CD4-positive, alpha-beta T cell treated with Interleukin-21 for 1 hour (primary cell): Measurements from ENCODE around the gene SMG6.
"Not testable (repeated sequence)": the region's sequence is repeated elsewhere in the genome, so short reads cannot be mapped to it uniquely, and the experiment has no call there.

Source experiments
- DNase-seq: peaks from one replicate; pipeline ENCODE4 v3.0.0-alpha.2; 2020

Gene SMG6

GRCh38 chr17:2303204-2304188, at the start of gene SMG6, which contains the start of gene SRR:
Gene SMG6 (minus strand): TSS chr17:2303785. CDS start chr17:2303720, 65 bp downstream.
Gene SRR (plus strand): TSS chr17:2303950. CDS start chr17:2315561, 11,611 bp downstream.
- peak; percentile 96 for DNase-seq

GRCh38 chr17:2351269-2351668, 47.7 kb upstream of the SMG6 start:
- no peak for DNase-seq

GRCh38 chr17:2347805-2348685, 44.5 kb upstream of the SMG6 start:
- no peak for DNase-seq

GRCh38 chr17:2346475-2346874, 42.9 kb upstream of the SMG6 start:
- no peak for DNase-seq

- DNase-seq: no peak
These were observed 40.9 kb upstream of the SMG6 start for GRCh38 chr17:2344528-2344927.

- peak; percentile 3 for DNase-seq
These were observed 39.8 kb upstream of the SMG6 start for GRCh38 chr17:2343421-2343820.

- no peak for DNase-seq
These were observed 34.7 kb upstream of the SMG6 start for GRCh38 chr17:2338315-2338657.

GRCh38 chr17:2337544-2338314, 34.1 kb upstream of the SMG6 start:
- peak; percentile 64 for DNase-seq

- peak; percentile 80 for DNase-seq
These were observed 33.4 kb upstream of the SMG6 start, which contains the start of gene SGSM2 for GRCh38 chr17:2336852-2337543. Gene SGSM2 (plus strand): TSS chr17:2337501. CDS start chr17:2337689, 188 bp downstream.

GRCh38 chr17:2336215-2336851, 32.7 kb upstream of the SMG6 start, which contains the start of gene TSR1:
Gene TSR1 (minus strand): TSS chr17:2336457. CDS start chr17:2336427, 30 bp downstream.
- DNase-seq: peak; percentile 86

- no peak for DNase-seq
These were observed 32.2 kb upstream of the SMG6 start for GRCh38 chr17:2335726-2336214.

GRCh38 chr17:2331303-2331702, 27.7 kb upstream of the SMG6 start:
- DNase-seq: no peak

GRCh38 chr17:2323629-2324314, 20.2 kb upstream of the SMG6 start:
- DNase-seq: no peak

- DNase-seq: no peak
These were observed 17.8 kb upstream of the SMG6 start for GRCh38 chr17:2321399-2321798.

- no peak for DNase-seq
These were observed 15.5 kb upstream of the SMG6 start for GRCh38 chr17:2319051-2319450.

GRCh38 chr17:2317796-2318195, 14.2 kb upstream of the SMG6 start:
- DNase-seq: no peak

GRCh38 chr17:2316916-2317205, 13.3 kb upstream of the SMG6 start:
- not testable (repeated sequence) for DNase-seq

- no peak for DNase-seq
These were observed 9.2 kb upstream of the SMG6 start for GRCh38 chr17:2312736-2313135.

- no peak for DNase-seq
These were observed 6.0 kb upstream of the SMG6 start for GRCh38 chr17:2309338-2310154.

- no peak for DNase-seq
These were observed 1.3 kb upstream of the SMG6 start for GRCh38 chr17:2304931-2305330.
